Glomerular endothelial cell (primary cell): Measurements from ENCODE around the gene PKP1. TPM values are rescaled to one million over a fixed set of nuclear protein-coding genes. Genes with fewer than 3 reads are reported as not detected.

Experiments
- total RNA-seq: library from RNA; depleted of rRNA; stranded (reverse); fragments of >200 nt; gene quantifications from 2 replicates; pipeline ENCODE4 v1.2.3, GENCODE V29; 2015

Gene PKP1
- total RNA-seq, 1 donor from 2014 or later = 0.47 TPM

Other genes with a start within 250 kb of the PKP1 start
- not detected in 2 replicates for gene CACNA1S, start 171.1 kb upstream of the PKP1 start, total RNA-seq
- gene ASCL5, start 156.3 kb upstream of the PKP1 start, total RNA-seq = not detected in 2 replicates
- gene TMEM9, start 129.0 kb upstream of the PKP1 start, total RNA-seq = 66.0 and 80.0 TPM in 2 replicates
- gene IGFN1, start 92.7 kb upstream of the PKP1 start, total RNA-seq = 0.10 TPM in 1 of 2 replicates, not detected in the other
- gene TNNT2, start 94.2 kb downstream of the PKP1 start, total RNA-seq = 0.88 TPM in 1 of 2 replicates, not detected in the other
- 1.1 TPM in 2 replicates for gene LAD1, start 115.8 kb downstream of the PKP1 start, total RNA-seq
- gene TNNI1, start 138.2 kb downstream of the PKP1 start, total RNA-seq = not detected in 2 replicates
- gene PHLDA3, start 185.7 kb downstream of the PKP1 start, total RNA-seq = 59.6 and 74.8 TPM in 2 replicates
- gene CSRP1, start 223.6 kb downstream of the PKP1 start, total RNA-seq = 765 and 867 TPM in 2 replicates